ENCODE results near the gene TEK. TPM values are rescaled to one million over a fixed set of nuclear protein-coding genes. Genes with fewer than 3 reads are reported as not detected.

TEK gene
- total and polyA plus RNA-seq, 9 of the 15 experiments (the other 6 are each of a cell fraction or from before 2014, with no cell fraction given): 0.03 to 0.13 (median 0.06) TPM

GRCh38 chr9:27183701-27184100 is 74.7 kb downstream of the TEK start:
- 0% methylated on average over 3 of the region's 5 CpGs for WGBS (ENCODE audit: insufficient coverage, low coverage, missing lambda C conversion rate)
- Histone ChIP-seq H3K4me2 (ENCODE audit: insufficient read depth, low read length) (no peak overlapping the region), H3K4me3 (no peak overlapping the region), H3K9ac (ENCODE audit: insufficient read depth in 1 of 2, low read depth in 2 of 2, low read length in 2 of 2) (no peak overlapping the region), H3K4me1 (replicated peaks in 1 of 2; ENCODE audit: control insufficient read depth in 2 of 2, insufficient read depth in 2 of 2, low read length in 2 of 2) (no peaks in the 10 kb centered on the region), H3K36me3 (ENCODE audit: control insufficient read depth, insufficient read depth, low read length) (no peaks in the 10 kb centered on the region), H3K9me1 (ENCODE audit: control insufficient read depth, insufficient read depth, low read length) (no peaks in the 10 kb centered on the region), H3K9me3 (replicated peaks; ENCODE audit: control insufficient read depth, insufficient read depth, low read depth, low read length) (no peaks in the 10 kb centered on the region), H2AFZ (ENCODE audit: low read depth, low read length) (no peak overlapping the region), H3K79me2 (ENCODE audit: control insufficient read depth, insufficient read depth, low read length) (no peaks in the 10 kb centered on the region), H3K27ac (ENCODE audit: extremely low read depth, low read depth, low read length) (no peak overlapping the region), H3K27me3 (ENCODE audit: control insufficient read depth in 2 of 2, insufficient read depth in 2 of 2, low read length in 2 of 2) (no peaks in the 10 kb centered on the region), H4K20me1 (replicated peaks; ENCODE audit: control insufficient read depth, insufficient read depth, low read length) (no peaks in the 10 kb centered on the region)
- TF ChIP-seq ZNF316 (IDR thresholded peaks at IDR 0.05) (peak; percentile 11; the same call in 1 of the 2 replicates), MAFG (tag; conservative IDR thresholded peaks at IDR 0.05) (0 out of 2 replicates have a peak, but pooled peaks have one; percentile 15), ZNF140 (CRISPR knock-in tag; IDR thresholded peaks at IDR 0.05) (no peak), NFE2 (IDR thresholded peaks at IDR 0.05; ENCODE audit: low read depth) (peak; percentile 43; the same call in 1 of the 2 replicates), CEBPB (tag; IDR thresholded peaks at IDR 0.05) (peak; percentile 28; the same call in 1 of the 2 replicates), CBFA2T3 (IDR thresholded peaks at IDR 0.05) (no peak)
- no peak for FAIRE-seq
- CTCF ChIA-PET (ENCODE audit: low intra/inter-chr PET ratio): no interaction called here
- no peak for DNase-seq (ENCODE audit: extremely low read depth in 1 of 4, low spot score in 3 of 4)
- ATAC-seq: no peak
- BruUV-seq (replicated peaks): no TSS peak
- POLR2A ChIA-PET: interaction anchor here (0.6 kb wide), 1 partner anchor 392 kb away, joined by 4 read pairs; no protein-coding TSS in a partner anchor
- intact Hi-C loops (cut with micrococcal nuclease) (no loop called here), in situ Hi-C loops (cut with MboI) (no loop called here)

- BruUV-seq (replicated peaks): no TSS peak
- Histone ChIP-seq H3K27ac (ENCODE audit: extremely low read depth, low read depth, low read length) (no peak overlapping the region), H3K79me2 (ENCODE audit: control insufficient read depth, insufficient read depth, low read length) (no peaks in the 10 kb centered on the region), H3K36me3 (ENCODE audit: control insufficient read depth, insufficient read depth, low read length) (no peaks in the 10 kb centered on the region), H3K4me3 (no peak overlapping the region), H2AFZ (ENCODE audit: low read depth, low read length) (no peak overlapping the region), H3K9me3 (replicated peaks; ENCODE audit: control insufficient read depth, insufficient read depth, low read depth, low read length) (no peaks in the 10 kb centered on the region), H3K4me1 (replicated peaks in 1 of 2; ENCODE audit: control insufficient read depth in 2 of 2, insufficient read depth in 2 of 2, low read length in 2 of 2) (no peaks in the 10 kb centered on the region), H3K9ac (ENCODE audit: insufficient read depth in 1 of 2, low read depth in 2 of 2, low read length in 2 of 2) (no peak overlapping the region), H4K20me1 (replicated peaks; ENCODE audit: control insufficient read depth, insufficient read depth, low read length) (no peaks in the 10 kb centered on the region), H3K4me2 (ENCODE audit: insufficient read depth, low read length) (no peak overlapping the region), H3K9me1 (ENCODE audit: control insufficient read depth, insufficient read depth, low read length) (no peaks in the 10 kb centered on the region), H3K27me3 (ENCODE audit: control insufficient read depth in 2 of 2, insufficient read depth in 2 of 2, low read length in 2 of 2) (no peaks in the 10 kb centered on the region)
- in situ Hi-C loops (cut with MboI): no loop called here
- DNase-seq (ENCODE audit: extremely low read depth in 1 of 4, low spot score in 3 of 4) (no peak), ATAC-seq (no peak), FAIRE-seq (no peak)
- WGBS (ENCODE audit: insufficient coverage, low coverage, missing lambda C conversion rate): 0% methylated on average over 4 of the region's 5 CpGs
- intact Hi-C loops (cut with micrococcal nuclease): no loop called here
- ChIA-PET POLR2A (no interaction called here), CTCF (ENCODE audit: low intra/inter-chr PET ratio) (no interaction called here)
- no peak for TF ChIP-seq MECOM (CRISPR knock-in tag; IDR thresholded peaks at IDR 0.05)
- TF ChIP-seq, protein P1, sequence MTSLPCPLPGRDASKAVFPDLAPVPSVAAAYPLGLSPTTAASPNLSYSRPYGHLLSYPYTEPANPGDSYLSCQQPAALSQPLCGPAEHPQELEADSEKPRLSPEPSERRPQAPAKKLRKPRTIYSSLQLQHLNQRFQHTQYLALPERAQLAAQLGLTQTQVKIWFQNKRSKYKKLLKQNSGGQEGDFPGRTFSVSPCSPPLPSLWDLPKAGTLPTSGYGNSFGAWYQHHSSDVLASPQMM (CRISPR knock-in tag; IDR thresholded peaks at IDR 0.05): no peak
Measured at GRCh38 chr9:27184556-27185351, 75.7 kb downstream of the TEK start.
